Endothelial cell of hepatic sinusoid (primary cell): Measurements from ENCODE around the gene TAS2R14.

Experiments used
- in situ Hi-C: cut with HindIII; loops from 2 replicates; pipeline ENCODE4 v1.10.0; 2017; ENCODE audit warnings: low sequenced_read_pairs

TAS2R14 gene

GRCh38 chr12:10939163-10939562 lies at the start of gene TAS2R14:
TAS2R14 (minus strand) TSS chr12:10939263; CDS start chr12:10939207, 56 bp downstream.
- in situ Hi-C loops: no loop called here

GRCh38 chr12:10986812-10987211 lies 47.7 kb upstream of the TAS2R14 start, which contains the start of gene TAS2R50:
TAS2R50 (minus strand) TSS chr12:10986912; CDS start chr12:10986860, 52 bp downstream.
- in situ Hi-C loops: no loop called here

GRCh38 chr12:10982244-10982643 lies 43.2 kb upstream of the TAS2R14 start:
- in situ Hi-C loops: no loop called here

GRCh38 chr12:10974965-10975364 lies 35.9 kb upstream of the TAS2R14 start:
- in situ Hi-C loops: no loop called here

- in situ Hi-C loops: no loop called here
These were observed 29.8 kb upstream of the TAS2R14 start for GRCh38 chr12:10968765-10969456.

- in situ Hi-C loops: no loop called here
These were observed 28.3 kb upstream of the TAS2R14 start for GRCh38 chr12:10967409-10967808.

GRCh38 chr12:10966314-10966713 lies 27.3 kb upstream of the TAS2R14 start:
- in situ Hi-C loops: no loop called here

- in situ Hi-C loops: no loop called here
These were observed 26.4 kb upstream of the TAS2R14 start for GRCh38 chr12:10965476-10965875.

- in situ Hi-C loops: no loop called here
These were observed 21.1 kb upstream of the TAS2R14 start for GRCh38 chr12:10960211-10960610.

GRCh38 chr12:10959804-10960203 lies 20.7 kb upstream of the TAS2R14 start:
- in situ Hi-C loops: no loop called here

- in situ Hi-C loops: no loop called here
These were observed 18.7 kb upstream of the TAS2R14 start for GRCh38 chr12:10957741-10958140.

GRCh38 chr12:10956085-10956484 lies 17.0 kb upstream of the TAS2R14 start:
- in situ Hi-C loops: no loop called here

GRCh38 chr12:10952645-10953044 lies 13.6 kb upstream of the TAS2R14 start:
- in situ Hi-C loops: no loop called here

- in situ Hi-C loops: no loop called here
These were observed 4.1 kb upstream of the TAS2R14 start for GRCh38 chr12:10943167-10943566.

GRCh38 chr12:10941916-10942607 lies 3.0 kb upstream of the TAS2R14 start:
- in situ Hi-C loops: no loop called here

- in situ Hi-C loops: no loop called here
These were observed 2.3 kb upstream of the TAS2R14 start for GRCh38 chr12:10941369-10941768.

GRCh38 chr12:10940389-10940788 lies 1.3 kb upstream of the TAS2R14 start:
- in situ Hi-C loops: no loop called here

- in situ Hi-C loops: no loop called here
These were observed 2.6 kb downstream of the TAS2R14 start for GRCh38 chr12:10936506-10936905.

GRCh38 chr12:10928746-10929286 lies 10.2 kb downstream of the TAS2R14 start, which contains the start of gene PRH2:
PRH2 (plus strand) TSS chr12:10929236; CDS start chr12:10929274, 38 bp downstream.
- in situ Hi-C loops: no loop called here

- in situ Hi-C loops: no loop called here
These were observed 12.8 kb downstream of the TAS2R14 start for GRCh38 chr12:10926269-10926668.

GRCh38 chr12:10919809-10920208 lies 19.3 kb downstream of the TAS2R14 start:
- in situ Hi-C loops: no loop called here

GRCh38 chr12:10910380-10910779 lies 28.7 kb downstream of the TAS2R14 start:
- in situ Hi-C loops: no loop called here
